H9 (cell line): ENCODE measurements around the gene AFG1L. TPM values are rescaled to one million over a fixed set of nuclear protein-coding genes. Genes with fewer than 3 reads are reported as not detected.

Experiments used
- DNase-seq: peaks from one replicate; pipeline ENCODE4 v3.0.0-alpha.2; 2017
- H2AFZ ChIP-seq: one replicate; pipeline ENCODE4 v1.6.1; 2013; ENCODE audit warnings: mild to moderate bottlenecking, low read length, control low read depth, moderate library complexity
- H2AK5ac ChIP-seq: 2 replicates; pipeline ENCODE4 v1.6.1; 2013; ENCODE audit warnings: low read length, control low read depth, mixed read lengths; ENCODE audit not compliant: insufficient read length
- H2BK120ac ChIP-seq: one replicate; pipeline ENCODE4 v1.6.1; 2013; ENCODE audit warnings: low read depth, mild to moderate bottlenecking, low read length, control low read depth, inconsistent platforms; ENCODE audit not compliant: poor library complexity, severe bottlenecking
- H2BK12ac ChIP-seq: 2 replicates; pipeline ENCODE4 v1.6.1; 2013; ENCODE audit warnings: low read length, control low read depth, mixed read lengths, low read depth; ENCODE audit not compliant: insufficient read length
- H2BK15ac ChIP-seq: 2 replicates; pipeline ENCODE4 v1.6.1; 2013; ENCODE audit warnings: low read depth, low read length, control low read depth
- H2BK20ac ChIP-seq: one replicate; pipeline ENCODE4 v1.6.1; 2013; ENCODE audit warnings: low read depth, mild to moderate bottlenecking, low read length, control low read depth, inconsistent platforms; ENCODE audit not compliant: poor library complexity, severe bottlenecking
- H2BK5ac ChIP-seq: 2 replicates; pipeline ENCODE4 v1.6.1; 2013; ENCODE audit warnings: low read length, control low read depth, mixed read lengths; ENCODE audit not compliant: insufficient read length
- H3K14ac ChIP-seq: 2 replicates; pipeline ENCODE4 v1.6.1; 2013; ENCODE audit warnings: low read length, control low read depth; ENCODE audit not compliant: insufficient read depth
- H3K18ac ChIP-seq: 2 replicates; pipeline ENCODE4 v1.6.1; 2013; ENCODE audit warnings: low read depth, mild to moderate bottlenecking, mixed read lengths, low read length, control low read depth; ENCODE audit not compliant: insufficient read length
- H3K23ac ChIP-seq: 2 replicates; pipeline ENCODE4 v1.6.1; 2013; ENCODE audit warnings: low read length, control low read depth, mixed read lengths, low read depth; ENCODE audit not compliant: insufficient read length
- H3K23me2 ChIP-seq: 2 replicates; pipeline ENCODE4 v1.6.1; 2013; ENCODE audit warnings: low read depth, mild to moderate bottlenecking, mixed read lengths, low read length, control low read depth; ENCODE audit not compliant: insufficient read length, poor library complexity, severe bottlenecking
- H3K27ac ChIP-seq: 2 replicates; pipeline ENCODE4 v1.5.1; 2013; ENCODE audit warnings: low read length, control low read depth, mixed read lengths, low read depth; ENCODE audit not compliant: insufficient read length
- H3K27me3 ChIP-seq: 2 replicates; pipeline ENCODE4 v1.6.1; 2013; ENCODE audit warnings: low read length, control low read depth, inconsistent platforms; ENCODE audit not compliant: insufficient read depth
- H3K4ac ChIP-seq: 2 replicates; pipeline ENCODE4 v1.6.1; 2013; ENCODE audit warnings: low read depth, mild to moderate bottlenecking, control low read depth, inconsistent platforms, low read length, moderate library complexity
- H3K4me1 ChIP-seq: 2 replicates; pipeline ENCODE4 v1.6.1; 2013; ENCODE audit warnings: low read length, control low read depth, inconsistent platforms; ENCODE audit not compliant: insufficient read depth
- H3K4me2 ChIP-seq: 2 replicates; pipeline ENCODE4 v1.6.1; 2013; ENCODE audit warnings: low read length, control low read depth, mixed read lengths; ENCODE audit not compliant: insufficient read length, insufficient read depth
- H3K56ac ChIP-seq: 2 replicates; pipeline ENCODE4 v1.6.1; 2013; ENCODE audit warnings: low read depth, mild to moderate bottlenecking, mixed read lengths, low read length, control low read depth; ENCODE audit not compliant: insufficient read length
- H3K79me1 ChIP-seq: 2 replicates; pipeline ENCODE4 v1.6.1; 2013; ENCODE audit warnings: low read depth, mild to moderate bottlenecking, moderate library complexity, low read length, control low read depth, inconsistent platforms; ENCODE audit not compliant: insufficient read depth, poor library complexity, severe bottlenecking
- H3K79me2 ChIP-seq: 2 replicates; pipeline ENCODE4 v1.6.1; 2013; ENCODE audit warnings: low read length, control low read depth, inconsistent platforms; ENCODE audit not compliant: insufficient read depth
- H3K9ac ChIP-seq: 2 replicates; pipeline ENCODE4 v1.6.1; 2013; ENCODE audit warnings: low read length, control low read depth, mixed read lengths; ENCODE audit not compliant: insufficient read length; ENCODE audit errors: extremely low read depth
- H3K9me3 ChIP-seq: one replicate; pipeline ENCODE4 v1.6.1; 2013; ENCODE audit warnings: low read depth, low read length, inconsistent platforms; ENCODE audit not compliant: control insufficient read depth
- H3T11ph ChIP-seq: one replicate; pipeline ENCODE4 v1.6.1; 2013; ENCODE audit warnings: mild to moderate bottlenecking, low read length, control low read depth, inconsistent platforms
- H4K20me1 ChIP-seq: one replicate; pipeline ENCODE4 v1.6.1; 2013; ENCODE audit not compliant: control insufficient read depth, insufficient read length, insufficient read depth
- H4K5ac ChIP-seq: 2 replicates; pipeline ENCODE4 v1.6.1; 2013; ENCODE audit warnings: low read depth, mild to moderate bottlenecking, mixed read lengths, low read length, control low read depth; ENCODE audit not compliant: insufficient read length
- H4K8ac ChIP-seq: replicated peaks from 2 replicates; pipeline ENCODE4 v1.6.1; 2013; ENCODE audit warnings: low read length, control low read depth, mixed read lengths, low read depth; ENCODE audit not compliant: insufficient read length
- H4K91ac ChIP-seq: 2 replicates; pipeline ENCODE4 v1.6.1; 2013; ENCODE audit warnings: low read depth, mild to moderate bottlenecking, moderate library complexity, mixed read lengths, low read length, control low read depth; ENCODE audit not compliant: insufficient read length
- H3K27ac Mint-ChIP-seq, 3 experiments: 2 replicates in 2 of 3; 3 replicates in 1 of 3; pipeline ENCODE4 v1.8.0; 2020 to 2021; ENCODE audit warnings: mixed read lengths in 3 of 3, mild to moderate bottlenecking in 1 of 3, moderate library complexity in 1 of 3
- H3K27me3 Mint-ChIP-seq: 2 replicates; pipeline ENCODE4 v1.8.0; 2021; ENCODE audit warnings: low read depth, mild to moderate bottlenecking, moderate library complexity, mixed read lengths
- H3K36me3 Mint-ChIP-seq, 3 experiments: 2 replicates in 2 of 3; 3 replicates in 1 of 3; pipeline ENCODE4 v1.8.0; 2020 to 2021; ENCODE audit warnings: low read depth in 3 of 3, mixed read lengths in 3 of 3; ENCODE audit not compliant: insufficient read depth in 1 of 3
- H3K4me1 Mint-ChIP-seq, 2 experiments: 2 replicates each; pipeline ENCODE4 v1.8.0; 2020; ENCODE audit warnings: mixed read lengths in 2 of 2
- H3K4me3 Mint-ChIP-seq, 2 experiments: 2 replicates in 1 of 2; 3 replicates in 1 of 2; pipeline ENCODE4 v1.8.0; 2020 to 2021; ENCODE audit warnings: mild to moderate bottlenecking in 2 of 2, mixed read lengths in 2 of 2, moderate library complexity in 1 of 2
- H3K9me3 Mint-ChIP-seq, 2 experiments: 2 replicates in 1 of 2; 3 replicates in 1 of 2; pipeline ENCODE4 v1.8.0; 2020; ENCODE audit warnings: mild to moderate bottlenecking in 2 of 2, mixed read lengths in 2 of 2, moderate library complexity in 1 of 2
- CTCF ChIP-seq: fragments of 200-600 bp; sonication (generic); conservative IDR thresholded peaks from 3 replicates; pipeline ENCODE4 v1.8.0; 2021; ENCODE audit warnings: antibody characterized with exemption, mild to moderate bottlenecking
- WGBS: extraction: QIAGEN DNeasy Blood & Tissue Kit; methylation state at CpG from one replicate; pipeline ENCODE4 v1.1.7; 2013; ENCODE audit warnings: missing lambda C conversion rate, low lambda C conversion rate, mixed read lengths; ENCODE audit not compliant: insufficient read length; ENCODE audit errors: extremely low coverage; 5-methylcytosine and 5-hydroxymethylcytosine counted together
- total RNA-seq: library from RNA; stranded (reverse); gene quantifications from 2 replicates; pipeline ENCODE4 v1.2.1, GENCODE V29; 2021

The AFG1L gene
- total RNA-seq, 1 experiment from 2014 or later, result 4.7 TPM

DNA sequence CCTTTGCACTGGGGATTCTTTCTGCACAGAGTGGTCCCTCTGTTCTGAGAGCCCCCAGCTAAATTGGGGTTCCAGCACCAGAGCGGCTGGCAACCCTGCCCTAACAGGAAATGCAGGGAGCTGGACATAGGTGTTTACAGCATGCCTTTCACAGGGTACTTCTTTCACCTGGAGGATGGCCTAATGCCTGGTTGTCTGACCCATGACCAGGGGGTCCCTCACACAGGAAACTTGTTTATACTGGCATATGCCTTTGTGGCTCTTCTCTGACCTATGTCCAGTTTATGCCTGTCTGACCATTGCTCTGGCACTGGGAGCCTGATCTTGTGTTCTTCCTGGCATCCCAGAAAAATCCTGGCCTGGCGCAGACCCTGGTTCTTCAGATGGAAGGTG lies 66.1 kb downstream of the AFG1L start:
- H3K9ac ChIP-seq, result no peak overlapping the region
- H2AK5ac ChIP-seq, result no peak overlapping the region
- H3K4ac ChIP-seq, result no peak overlapping the region
- no peak for TF ChIP-seq CTCF
- H2BK20ac ChIP-seq, result no peak overlapping the region
- H3K27ac ChIP-seq, result no peak overlapping the region
- no peak overlapping the region for H2BK15ac ChIP-seq
- no peaks in the 10 kb centered on the region for H3K27me3 ChIP-seq
- H3K27ac Mint-ChIP-seq, result no peak overlapping the region
- H3K4me3 Mint-ChIP-seq, result no peak overlapping the region
- no peak overlapping the region for H3K18ac ChIP-seq
- H2AFZ ChIP-seq, result no peak overlapping the region
- H4K5ac ChIP-seq, result no peak overlapping the region
- H4K20me1 ChIP-seq, result no peaks in the 10 kb centered on the region
- no peak for DNase-seq
- peaks cover 3% of the 10 kb centered on the region in 2 experiments; a peak in 1 of 4 replicates for H3K4me1 Mint-ChIP-seq
- no peak overlapping the region for H4K8ac ChIP-seq
- no peaks in the 10 kb centered on the region for H3K36me3 Mint-ChIP-seq
- no peaks in the 10 kb centered on the region for H3K23me2 ChIP-seq
- no peak overlapping the region for H3K56ac ChIP-seq
- H3K79me1 ChIP-seq, result no peaks in the 10 kb centered on the region
- no peak overlapping the region for H4K91ac ChIP-seq
- no peak overlapping the region for H2BK12ac ChIP-seq
- H3K9me3 ChIP-seq, result no peaks in the 10 kb centered on the region
- H3K4me2 ChIP-seq, result no peak overlapping the region
- H3K79me2 ChIP-seq, result no peaks in the 10 kb centered on the region
- no peak overlapping the region for H3K14ac ChIP-seq
- no peak overlapping the region for H3K23ac ChIP-seq
- H3K27me3 Mint-ChIP-seq, result no peaks in the 10 kb centered on the region
- no peak overlapping the region for H2BK5ac ChIP-seq
- H2BK120ac ChIP-seq, result no peak overlapping the region
- no peaks in the 10 kb centered on the region for H3K9me3 Mint-ChIP-seq
- H3T11ph ChIP-seq, result no peak overlapping the region
- H3K4me1 ChIP-seq, result no peaks in the 10 kb centered on the region
- WGBS, result no CpG with 5 or more reads among the region's 2 CpGs
